ENCODE data around the gene CLBA1.

DNA sequence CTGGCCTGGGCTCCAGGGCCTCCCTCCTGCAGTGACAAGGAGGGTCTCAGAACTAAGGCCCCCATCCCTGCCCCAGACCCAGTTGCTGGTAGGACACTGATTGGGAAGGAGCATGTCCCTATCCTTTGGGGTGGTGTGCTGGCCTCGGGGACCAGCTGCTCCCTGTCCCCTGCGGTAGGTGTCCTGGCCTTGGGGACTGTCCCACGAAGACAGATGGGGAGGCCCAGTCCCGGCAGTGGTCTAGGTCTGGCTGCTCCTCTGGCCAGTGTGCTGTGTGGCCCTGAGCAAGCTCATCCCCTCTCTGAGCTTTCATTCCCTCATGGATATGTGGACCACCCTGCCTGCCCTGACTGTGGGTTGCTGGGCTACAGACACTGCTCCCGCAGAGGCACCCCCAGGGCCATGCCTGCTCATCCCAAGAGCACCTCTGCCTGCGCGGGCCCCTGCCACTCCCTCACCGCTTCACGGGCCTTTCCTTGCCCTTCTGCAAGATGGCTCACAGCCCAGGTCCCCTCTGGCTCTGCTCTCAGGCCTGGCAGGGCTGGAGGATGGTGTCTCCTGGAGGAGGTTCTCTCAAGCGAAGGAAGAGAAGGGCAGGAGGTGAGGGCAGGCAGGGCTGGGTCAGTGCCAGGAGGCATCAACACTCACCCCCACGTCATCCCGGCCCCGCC is 19.9 kb upstream of the CLBA1 start:
- no peak for TF ChIP-seq JUNB (IDR thresholded peaks at IDR 0.05; ENCODE audit: unreplicated experiment)
- no peak for TF ChIP-seq POLR2AphosphoS5 (IDR thresholded peaks at IDR 0.05; ENCODE audit: low read depth)
- TF ChIP-seq, protein P1, sequence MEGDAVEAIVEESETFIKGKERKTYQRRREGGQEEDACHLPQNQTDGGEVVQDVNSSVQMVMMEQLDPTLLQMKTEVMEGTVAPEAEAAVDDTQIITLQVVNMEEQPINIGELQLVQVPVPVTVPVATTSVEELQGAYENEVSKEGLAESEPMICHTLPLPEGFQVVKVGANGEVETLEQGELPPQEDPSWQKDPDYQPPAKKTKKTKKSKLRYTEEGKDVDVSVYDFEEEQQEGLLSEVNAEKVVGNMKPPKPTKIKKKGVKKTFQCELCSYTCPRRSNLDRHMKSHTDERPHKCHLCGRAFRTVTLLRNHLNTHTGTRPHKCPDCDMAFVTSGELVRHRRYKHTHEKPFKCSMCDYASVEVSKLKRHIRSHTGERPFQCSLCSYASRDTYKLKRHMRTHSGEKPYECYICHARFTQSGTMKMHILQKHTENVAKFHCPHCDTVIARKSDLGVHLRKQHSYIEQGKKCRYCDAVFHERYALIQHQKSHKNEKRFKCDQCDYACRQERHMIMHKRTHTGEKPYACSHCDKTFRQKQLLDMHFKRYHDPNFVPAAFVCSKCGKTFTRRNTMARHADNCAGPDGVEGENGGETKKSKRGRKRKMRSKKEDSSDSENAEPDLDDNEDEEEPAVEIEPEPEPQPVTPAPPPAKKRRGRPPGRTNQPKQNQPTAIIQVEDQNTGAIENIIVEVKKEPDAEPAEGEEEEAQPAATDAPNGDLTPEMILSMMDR (conservative IDR thresholded peaks at IDR 0.05; ENCODE audit: low read depth in 2 of 2) = no peak
- TF ChIP-seq ZNF114 (CRISPR knock-in tag; IDR thresholded peaks at IDR 0.05) = no peak
- TF ChIP-seq CREB1 (CRISPR knock-in tag; IDR thresholded peaks at IDR 0.05; ENCODE audit: low read depth) = no peak
- TF ChIP-seq STAT1 (IDR thresholded peaks at IDR 0.05; ENCODE audit: unreplicated experiment) = no peak

Data from GM23338 (cell line).